HepG2 (cell line): ENCODE data around the gene SLC25A5. TPM values are rescaled to one million over a fixed set of nuclear protein-coding genes. Genes with fewer than 3 reads are reported as not detected.
A peak's percentile ranks its signal among the peaks of the same experiment; 100 is the strongest.

ENCODE experiments used
- CEBPB ChIP-seq: IDR thresholded peaks from 2 replicates; pipeline ENCODE4 v1.6.1; 2011; ENCODE audit warnings: low read depth, low read length, improper control_type of control experiment, borderline replicate concordance
- ELF1 ChIP-seq: sonication (generic); formaldehyde crosslinking; IDR thresholded peaks from 2 replicates; pipeline ENCODE4 v1.4.0; 2020; ENCODE audit warnings: missing genetic modification reagents
- ELF3 ChIP-seq: IDR thresholded peaks from 2 replicates; pipeline ENCODE4 v1.6.1; 2016; ENCODE audit warnings: missing genetic modification reagents, missing compliant biosample characterization
- FOXP4 ChIP-seq: sonication (generic); formaldehyde crosslinking; IDR thresholded peaks from 2 replicates; pipeline ENCODE4 v1.4.0; 2020; ENCODE audit warnings: missing genetic modification reagents
- HNRNPUL1 ChIP-seq: fragments of 200-400 bp; formaldehyde crosslinking; IDR thresholded peaks from 2 replicates; pipeline ENCODE4 v1.6.1; 2017; ENCODE audit warnings: low read depth, mild to moderate bottlenecking, low read length, moderate library complexity
- KAT2B ChIP-seq: fragments of 150-350 bp; IDR thresholded peaks from 2 replicates; pipeline ENCODE4 v1.6.1; 2014; ENCODE audit warnings: low read depth, low read length, borderline replicate concordance
- KDM3A ChIP-seq: IDR thresholded peaks from 2 replicates; pipeline ENCODE4 v1.6.1; 2018; ENCODE audit warnings: low read depth, missing compliant biosample characterization
- NONO ChIP-seq, 2 experiments: fragments of 450-650 bp in 1 of 2; sonication (generic) in 1 of 2; formaldehyde crosslinking in 1 of 2; IDR thresholded peaks in 1 of 2; conservative IDR thresholded peaks in 1 of 2; 2 replicates each; pipeline versions ENCODE4 v1.6.1 to v1.8.0; 2017 to 2022; ENCODE audit warnings: mild to moderate bottlenecking in 1 of 2, missing genetic modification reagents in 1 of 2, moderate library complexity in 1 of 2
- PAXIP1 ChIP-seq: sonication (generic); formaldehyde crosslinking; conservative IDR thresholded peaks from 2 replicates; pipeline ENCODE4 v1.4.0; 2020; ENCODE audit warnings: mild to moderate bottlenecking, missing genetic modification reagents, moderate library complexity
- SRSF4 ChIP-seq: fragments of 200-400 bp; formaldehyde crosslinking; IDR thresholded peaks from one replicate; pipeline ENCODE4 v1.6.1; 2018; ENCODE audit warnings: mild to moderate bottlenecking, low read depth, low read length, moderate library complexity; ENCODE audit not compliant: poor library complexity, severe bottlenecking
- ZNF329 ChIP-seq: sonication (generic); formaldehyde crosslinking; IDR thresholded peaks from 2 replicates; pipeline ENCODE4 v1.9.0; 2021; ENCODE audit warnings: low read depth, mild to moderate bottlenecking, missing genetic modification reagents
- ZNF580 ChIP-seq: IDR thresholded peaks from 2 replicates; pipeline ENCODE4 v1.6.1; 2016; ENCODE audit warnings: low read depth, borderline replicate concordance
- ZNF749 ChIP-seq: sonication (generic); formaldehyde crosslinking; IDR thresholded peaks from 2 replicates; pipeline ENCODE4 v1.8.0; 2022; ENCODE audit warnings: mild to moderate bottlenecking, missing genetic modification reagents, moderate library complexity, borderline replicate concordance
- polyA plus RNA-seq, 8 experiments: library from polyadenylated mRNA; depleted of rRNA in 3 of 8; stranded (reverse) in 7 of 8; unstranded in 1 of 8; fragments of >200 nt; fragmentation: Illumina TruSeq in 4 of 8; extraction: Trizol in 4 of 8; gene quantifications; 2 replicates each; pipeline versions ENCODE4 v1.2.1 to v1.2.3, GENCODE V29; 2011 to 2016; ENCODE audit warnings: low read depth in 4 of 8, missing spikeins in 1 of 8, mixed read lengths in 1 of 8; ENCODE audit not compliant: insufficient read depth in 1 of 8
- total RNA-seq, 5 experiments: library from RNA; depleted of rRNA; stranded (reverse); fragments of >200 nt; fragmentation: Illumina TruSeq; extraction: Trizol; gene quantifications; 2 replicates each; pipeline ENCODE4 v1.2.3, GENCODE V29; 2016; ENCODE audit warnings: low read depth in 1 of 5
- TF ChIP-seq, protein P1 (sequence below): sonication (generic); formaldehyde crosslinking; IDR thresholded peaks from 2 replicates; pipeline ENCODE4 v1.5.0; 2020; ENCODE audit warnings: mild to moderate bottlenecking, missing genetic modification reagents, borderline replicate concordance
- TF ChIP-seq, protein P2 (sequence below): sonication (generic); formaldehyde crosslinking; IDR thresholded peaks from 2 replicates; pipeline ENCODE4 v1.8.0; 2022; ENCODE audit warnings: mild to moderate bottlenecking, missing genetic modification reagents

The SLC25A5 gene
- total and polyA plus RNA-seq, 2 of the 13 experiments (the other 11 are each of a cell fraction or from before 2014, with no cell fraction given) = 300 to 402 TPM

DNA sequence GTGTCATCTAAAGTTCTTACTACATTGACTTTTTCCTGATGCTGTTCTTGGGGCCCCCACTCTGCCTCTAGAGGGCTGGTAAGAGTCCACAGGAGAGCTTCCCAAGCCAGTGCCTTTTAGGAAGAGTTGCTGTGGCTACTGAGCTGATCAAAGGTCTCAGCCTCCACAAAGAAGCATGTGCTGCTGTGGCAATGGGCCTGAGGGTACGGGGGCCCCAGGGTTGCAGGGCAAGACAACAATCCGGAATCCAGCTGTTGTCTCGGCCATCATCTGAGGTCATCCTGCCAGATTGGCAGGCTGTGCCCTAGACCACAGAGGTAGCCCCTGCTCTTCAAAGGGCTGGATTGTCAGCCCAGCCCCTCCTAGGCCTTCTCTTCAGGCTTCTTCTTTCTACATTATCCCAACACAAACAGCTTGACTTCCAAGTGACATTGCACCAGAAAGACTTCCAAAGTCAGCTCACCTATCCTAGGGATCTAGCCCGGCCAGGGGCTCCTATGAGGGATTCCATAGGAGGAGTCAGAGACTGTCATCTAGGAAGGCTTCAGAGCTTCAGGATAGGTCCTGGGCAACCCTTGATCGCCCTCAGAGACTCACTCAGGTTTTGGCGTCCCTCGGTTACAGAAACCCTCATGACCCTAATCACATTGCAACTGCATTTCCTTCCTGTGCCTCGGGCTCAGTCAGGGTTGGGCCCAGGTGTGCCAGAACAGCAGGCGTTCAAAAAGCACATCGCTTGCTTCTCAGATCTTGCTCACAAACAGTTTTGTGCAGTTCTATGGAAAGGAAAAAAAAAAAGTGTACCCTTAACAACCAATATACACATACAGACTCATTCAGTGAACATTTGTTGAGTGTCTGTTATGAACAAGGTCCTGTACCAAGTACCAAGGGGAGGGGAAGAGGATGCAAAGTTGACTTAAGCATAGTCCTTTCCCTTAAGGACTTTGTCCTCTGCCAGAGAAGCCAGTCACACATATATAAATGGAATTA lies 27.8 kb downstream of the SLC25A5 start (continued):
- TF ChIP-seq, protein P1, sequence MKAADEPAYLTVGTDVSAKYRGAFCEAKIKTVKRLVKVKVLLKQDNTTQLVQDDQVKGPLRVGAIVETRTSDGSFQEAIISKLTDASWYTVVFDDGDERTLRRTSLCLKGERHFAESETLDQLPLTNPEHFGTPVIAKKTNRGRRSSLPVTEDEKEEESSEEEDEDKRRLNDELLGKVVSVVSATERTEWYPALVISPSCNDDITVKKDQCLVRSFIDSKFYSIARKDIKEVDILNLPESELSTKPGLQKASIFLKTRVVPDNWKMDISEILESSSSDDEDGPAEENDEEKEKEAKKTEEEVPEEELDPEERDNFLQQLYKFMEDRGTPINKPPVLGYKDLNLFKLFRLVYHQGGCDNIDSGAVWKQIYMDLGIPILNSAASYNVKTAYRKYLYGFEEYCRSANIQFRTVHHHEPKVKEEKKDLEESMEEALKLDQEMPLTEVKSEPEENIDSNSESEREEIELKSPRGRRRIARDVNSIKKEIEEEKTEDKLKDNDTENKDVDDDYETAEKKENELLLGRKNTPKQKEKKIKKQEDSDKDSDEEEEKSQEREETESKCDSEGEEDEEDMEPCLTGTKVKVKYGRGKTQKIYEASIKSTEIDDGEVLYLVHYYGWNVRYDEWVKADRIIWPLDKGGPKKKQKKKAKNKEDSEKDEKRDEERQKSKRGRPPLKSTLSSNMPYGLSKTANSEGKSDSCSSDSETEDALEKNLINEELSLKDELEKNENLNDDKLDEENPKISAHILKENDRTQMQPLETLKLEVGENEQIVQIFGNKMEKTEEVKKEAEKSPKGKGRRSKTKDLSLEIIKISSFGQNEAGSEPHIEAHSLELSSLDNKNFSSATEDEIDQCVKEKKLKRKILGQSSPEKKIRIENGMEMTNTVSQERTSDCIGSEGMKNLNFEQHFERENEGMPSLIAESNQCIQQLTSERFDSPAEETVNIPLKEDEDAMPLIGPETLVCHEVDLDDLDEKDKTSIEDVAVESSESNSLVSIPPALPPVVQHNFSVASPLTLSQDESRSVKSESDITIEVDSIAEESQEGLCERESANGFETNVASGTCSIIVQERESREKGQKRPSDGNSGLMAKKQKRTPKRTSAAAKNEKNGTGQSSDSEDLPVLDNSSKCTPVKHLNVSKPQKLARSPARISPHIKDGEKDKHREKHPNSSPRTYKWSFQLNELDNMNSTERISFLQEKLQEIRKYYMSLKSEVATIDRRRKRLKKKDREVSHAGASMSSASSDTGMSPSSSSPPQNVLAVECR (CRISPR knock-in tag) = peak; percentile 45; the same call in 1 of the 2 replicates
- TF ChIP-seq, protein P2, sequence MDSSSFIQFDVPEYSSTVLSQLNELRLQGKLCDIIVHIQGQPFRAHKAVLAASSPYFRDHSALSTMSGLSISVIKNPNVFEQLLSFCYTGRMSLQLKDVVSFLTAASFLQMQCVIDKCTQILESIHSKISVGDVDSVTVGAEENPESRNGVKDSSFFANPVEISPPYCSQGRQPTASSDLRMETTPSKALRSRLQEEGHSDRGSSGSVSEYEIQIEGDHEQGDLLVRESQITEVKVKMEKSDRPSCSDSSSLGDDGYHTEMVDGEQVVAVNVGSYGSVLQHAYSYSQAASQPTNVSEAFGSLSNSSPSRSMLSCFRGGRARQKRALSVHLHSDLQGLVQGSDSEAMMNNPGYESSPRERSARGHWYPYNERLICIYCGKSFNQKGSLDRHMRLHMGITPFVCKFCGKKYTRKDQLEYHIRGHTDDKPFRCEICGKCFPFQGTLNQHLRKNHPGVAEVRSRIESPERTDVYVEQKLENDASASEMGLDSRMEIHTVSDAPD (CRISPR knock-in tag) = no peak
- TF ChIP-seq PAXIP1 (CRISPR knock-in tag) = peak; percentile 82
- no peak for TF ChIP-seq ELF1 (CRISPR knock-in tag)
- no peak for TF ChIP-seq ELF3
- TF ChIP-seq ZNF329 (CRISPR knock-in tag) = no peak
- TF ChIP-seq NONO (IDR thresholded peaks at IDR 0.05) = no peak
- no peak for TF ChIP-seq NONO (CRISPR knock-in tag; conservative IDR thresholded peaks at IDR 0.05)
- no peak for TF ChIP-seq ZNF749 (CRISPR knock-in tag)
- no peak for TF ChIP-seq SRSF4
- TF ChIP-seq KDM3A = no peak
- no peak for TF ChIP-seq HNRNPUL1
- no peak for TF ChIP-seq KAT2B
- 0 out of 2 replicates have a peak, but pooled peaks have one; percentile 18 for TF ChIP-seq ZNF580
- peak; percentile 66 for TF ChIP-seq FOXP4 (CRISPR knock-in tag)
- TF ChIP-seq CEBPB = 0 out of 2 replicates have a peak, but pooled peaks have one; percentile 7
